Hepatic stellate cell (primary cell): ENCODE measurements around the gene LAMB4.

Experiments
- DNase-seq: peaks from one replicate; pipeline ENCODE4 v3.0.0; 2011; ENCODE audit warnings: low spot score

Gene LAMB4

GRCh38 chr7:107995184-107996071 is 134.7 kb downstream of the LAMB4 start:
- peak; percentile 54 for DNase-seq

- no peak for DNase-seq
These were observed 135.6 kb downstream of the LAMB4 start for GRCh38 chr7:107994421-107995030.

GRCh38 chr7:107993891-107994291 is 136.3 kb downstream of the LAMB4 start:
- DNase-seq = no peak

GRCh38 chr7:107989618-107990373 is 140.4 kb downstream of the LAMB4 start:
- no peak for DNase-seq

GRCh38 chr7:107982918-107983389 is 147.2 kb downstream of the LAMB4 start:
- no peak for DNase-seq

- no peak for DNase-seq
These were observed 147.9 kb downstream of the LAMB4 start for GRCh38 chr7:107982042-107982840.

- no peak for DNase-seq
These were observed 148.7 kb downstream of the LAMB4 start for GRCh38 chr7:107981466-107981865.

GRCh38 chr7:107980671-107981190 is 149.4 kb downstream of the LAMB4 start:
- no peak for DNase-seq

GRCh38 chr7:107980171-107980570 is 150.0 kb downstream of the LAMB4 start:
- DNase-seq = no peak

GRCh38 chr7:107978815-107979408 is 151.2 kb downstream of the LAMB4 start:
- DNase-seq = no peak

GRCh38 chr7:107977048-107977447 is 153.1 kb downstream of the LAMB4 start:
- no peak for DNase-seq

GRCh38 chr7:107976620-107977019 is 153.5 kb downstream of the LAMB4 start:
- DNase-seq = no peak

- no peak for DNase-seq
These were observed 154.7 kb downstream of the LAMB4 start for GRCh38 chr7:107975394-107976013.

GRCh38 chr7:107973861-107974260 is 156.3 kb downstream of the LAMB4 start:
- no peak for DNase-seq
